A673 (cell line): Measurements from ENCODE around the gene LCE1E.

Source experiments
- EZH2 ChIP-seq: fragments of 200-600 bp; sonication (generic); IDR thresholded peaks from 2 replicates; pipeline ENCODE4 v1.6.1; 2017; ENCODE audit warnings: borderline replicate concordance, low read depth, mild to moderate bottlenecking, mixed read lengths, antibody characterized with exemption, low read length; ENCODE audit not compliant: poor library complexity, severe bottlenecking
- TF ChIP-seq, protein P1 (sequence below): fragments of 300-800, 200-600 bp; sonication (generic); conservative IDR thresholded peaks from 2 replicates; pipeline ENCODE4 v1.5.1; 2017; ENCODE audit warnings: low read depth, mild to moderate bottlenecking, antibody characterized with exemption, low read length, moderate library complexity, mixed read lengths

DNA sequence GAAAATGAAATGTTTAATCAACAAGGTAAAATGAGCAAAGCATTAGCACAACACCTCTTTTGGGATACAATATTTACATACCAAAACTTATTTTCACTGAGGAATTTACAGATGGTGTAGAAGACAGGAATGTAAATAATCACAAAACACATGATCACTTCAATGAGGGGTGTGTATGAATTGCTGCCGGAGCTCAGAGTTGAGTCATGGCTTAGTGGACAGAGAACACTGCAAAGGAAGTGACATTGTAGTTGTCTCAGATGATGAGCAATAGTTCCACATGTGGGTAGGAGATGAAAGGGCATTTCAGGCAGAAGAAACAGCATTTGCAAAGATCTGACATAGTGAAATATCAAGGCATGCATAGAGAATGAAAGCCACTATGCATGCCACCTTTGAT is 33.8 kb upstream of the LCE1E start:
- TF ChIP-seq, protein P1, sequence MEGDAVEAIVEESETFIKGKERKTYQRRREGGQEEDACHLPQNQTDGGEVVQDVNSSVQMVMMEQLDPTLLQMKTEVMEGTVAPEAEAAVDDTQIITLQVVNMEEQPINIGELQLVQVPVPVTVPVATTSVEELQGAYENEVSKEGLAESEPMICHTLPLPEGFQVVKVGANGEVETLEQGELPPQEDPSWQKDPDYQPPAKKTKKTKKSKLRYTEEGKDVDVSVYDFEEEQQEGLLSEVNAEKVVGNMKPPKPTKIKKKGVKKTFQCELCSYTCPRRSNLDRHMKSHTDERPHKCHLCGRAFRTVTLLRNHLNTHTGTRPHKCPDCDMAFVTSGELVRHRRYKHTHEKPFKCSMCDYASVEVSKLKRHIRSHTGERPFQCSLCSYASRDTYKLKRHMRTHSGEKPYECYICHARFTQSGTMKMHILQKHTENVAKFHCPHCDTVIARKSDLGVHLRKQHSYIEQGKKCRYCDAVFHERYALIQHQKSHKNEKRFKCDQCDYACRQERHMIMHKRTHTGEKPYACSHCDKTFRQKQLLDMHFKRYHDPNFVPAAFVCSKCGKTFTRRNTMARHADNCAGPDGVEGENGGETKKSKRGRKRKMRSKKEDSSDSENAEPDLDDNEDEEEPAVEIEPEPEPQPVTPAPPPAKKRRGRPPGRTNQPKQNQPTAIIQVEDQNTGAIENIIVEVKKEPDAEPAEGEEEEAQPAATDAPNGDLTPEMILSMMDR = no peak
- no peak for TF ChIP-seq EZH2
